Measurements from ENCODE around the gene CASP10.

Gene CASP10

GRCh38 chr2:201205515-201205849 is 22.5 kb downstream of the CASP10 start:
- H3K4me3 ChIP-seq (ENCODE audit: control insufficient read depth, low read depth, low read length), result no peak overlapping the region
- DNase-seq (ENCODE audit: low read depth), result peak; percentile 28
- no peak for TF ChIP-seq CTCF (conservative IDR thresholded peaks at IDR 0.05; ENCODE audit: control insufficient read depth, insufficient read depth, low read depth, low read length)

- TF ChIP-seq CTCF (conservative IDR thresholded peaks at IDR 0.05; ENCODE audit: control insufficient read depth, insufficient read depth, low read depth, low read length), result no peak
- DNase-seq (ENCODE audit: low read depth), result no peak
- H3K4me3 ChIP-seq (ENCODE audit: control insufficient read depth, low read depth, low read length), result no peak overlapping the region
Observed at GRCh38 chr2:201208563-201209252, 25.8 kb downstream of the CASP10 start.

GRCh38 chr2:201215963-201216362 is 33.0 kb downstream of the CASP10 start:
- H3K4me3 ChIP-seq (ENCODE audit: control insufficient read depth, low read depth, low read length), result no peak overlapping the region
- DNase-seq (ENCODE audit: low read depth), result no peak
- no peak for TF ChIP-seq CTCF (conservative IDR thresholded peaks at IDR 0.05; ENCODE audit: control insufficient read depth, insufficient read depth, low read depth, low read length)

GRCh38 chr2:201216918-201217317 is 34.0 kb downstream of the CASP10 start:
- no peak for DNase-seq (ENCODE audit: low read depth)
- H3K4me3 ChIP-seq (ENCODE audit: control insufficient read depth, low read depth, low read length), result no peak overlapping the region
- TF ChIP-seq CTCF (conservative IDR thresholded peaks at IDR 0.05; ENCODE audit: control insufficient read depth, insufficient read depth, low read depth, low read length), result no peak

GRCh38 chr2:201218780-201219179 is 35.8 kb downstream of the CASP10 start:
- no peak for TF ChIP-seq CTCF (conservative IDR thresholded peaks at IDR 0.05; ENCODE audit: control insufficient read depth, insufficient read depth, low read depth, low read length)
- no peak overlapping the region for H3K4me3 ChIP-seq (ENCODE audit: control insufficient read depth, low read depth, low read length)
- peak; percentile 40 for DNase-seq (ENCODE audit: low read depth)

- no peak for DNase-seq (ENCODE audit: low read depth)
- no peak for TF ChIP-seq CTCF (conservative IDR thresholded peaks at IDR 0.05; ENCODE audit: control insufficient read depth, insufficient read depth, low read depth, low read length)
- no peak overlapping the region for H3K4me3 ChIP-seq (ENCODE audit: control insufficient read depth, low read depth, low read length)
Observed at GRCh38 chr2:201219328-201220096, 36.6 kb downstream of the CASP10 start.

All from fibroblast of mammary gland (primary cell).